ENCODE results near the gene CHN1. TPM values are rescaled to one million over a fixed set of nuclear protein-coding genes. Genes with fewer than 3 reads are reported as not detected.

The CHN1 gene
- polyA plus RNA-seq, 1 of the 3 experiments (the other 2 are of a cell fraction): 31.6 TPM

GRCh38 chr2:175054340-175054739 lies 49.2 kb upstream of the CHN1 start:
- Histone ChIP-seq H3F3A (replicated peaks; ENCODE audit: insufficient read depth) (peaks cover 3% of the 10 kb centered on the region), H3K79me2 (ENCODE audit: insufficient read depth) (no peaks in the 10 kb centered on the region), H3K9ac (no peak overlapping the region), H3K9me2 (no peaks in the 10 kb centered on the region), H4K20me1 (ENCODE audit: insufficient read depth) (no peaks in the 10 kb centered on the region), H3K27ac (ENCODE audit: low read depth in 2 of 2, low read length in 1 of 2) (no peak overlapping the region), H3K4me2 (no peak overlapping the region), H3K9me3 (no peaks in the 10 kb centered on the region), H3K36me3 (replicated peaks in 1 of 2; ENCODE audit: control insufficient read depth in 1 of 2, insufficient read depth in 2 of 2, low read length in 1 of 2) (peaks cover 0 to 4% of the 10 kb centered on the region in 2 experiments), H3K4me3 (ENCODE audit: low read depth in 2 of 2, low read length in 1 of 2) (no peak overlapping the region), H3K4me1 (ENCODE audit: control insufficient read depth in 1 of 2, insufficient read depth in 2 of 2, low read depth in 1 of 2, low read length in 1 of 2) (no peaks in the 10 kb centered on the region), H2AFZ (ENCODE audit: low read depth) (no peak overlapping the region), H3K27me3 (ENCODE audit: insufficient read depth) (no peaks in the 10 kb centered on the region)
- ChIA-PET POLR2A (no interaction called here), CTCF (interaction anchor here (1.2 kb wide), 2 partner anchors 23 to 282 kb away, joined by 3 to 4 read pairs; no protein-coding TSS in a partner anchor)
- no peak for TF ChIP-seq SIN3A (IDR thresholded peaks at IDR 0.05; ENCODE audit: borderline replicate concordance, low read depth, low read length)
- no peak for TF ChIP-seq RFX5 (IDR thresholded peaks at IDR 0.05; ENCODE audit: low read length)
- no peak for TF ChIP-seq RAD21 (IDR thresholded peaks at IDR 0.05; ENCODE audit: low read length)
- TF ChIP-seq, protein P1, sequence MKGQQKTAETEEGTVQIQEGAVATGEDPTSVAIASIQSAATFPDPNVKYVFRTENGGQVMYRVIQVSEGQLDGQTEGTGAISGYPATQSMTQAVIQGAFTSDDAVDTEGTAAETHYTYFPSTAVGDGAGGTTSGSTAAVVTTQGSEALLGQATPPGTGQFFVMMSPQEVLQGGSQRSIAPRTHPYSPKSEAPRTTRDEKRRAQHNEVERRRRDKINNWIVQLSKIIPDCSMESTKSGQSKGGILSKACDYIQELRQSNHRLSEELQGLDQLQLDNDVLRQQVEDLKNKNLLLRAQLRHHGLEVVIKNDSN (IDR thresholded peaks at IDR 0.05; ENCODE audit: borderline replicate concordance, low read depth): no peak
- no peak for TF ChIP-seq FOXM1 (IDR thresholded peaks at IDR 0.05; ENCODE audit: low read depth)
- no peak for TF ChIP-seq ZBTB33 (IDR thresholded peaks at IDR 0.05; ENCODE audit: borderline replicate concordance, low read depth)
- TF ChIP-seq CTCF (IDR thresholded peaks at IDR 0.05): no peak
- no peak for TF ChIP-seq NFIC (IDR thresholded peaks at IDR 0.05; ENCODE audit: borderline replicate concordance)
- TF ChIP-seq, protein P2, sequence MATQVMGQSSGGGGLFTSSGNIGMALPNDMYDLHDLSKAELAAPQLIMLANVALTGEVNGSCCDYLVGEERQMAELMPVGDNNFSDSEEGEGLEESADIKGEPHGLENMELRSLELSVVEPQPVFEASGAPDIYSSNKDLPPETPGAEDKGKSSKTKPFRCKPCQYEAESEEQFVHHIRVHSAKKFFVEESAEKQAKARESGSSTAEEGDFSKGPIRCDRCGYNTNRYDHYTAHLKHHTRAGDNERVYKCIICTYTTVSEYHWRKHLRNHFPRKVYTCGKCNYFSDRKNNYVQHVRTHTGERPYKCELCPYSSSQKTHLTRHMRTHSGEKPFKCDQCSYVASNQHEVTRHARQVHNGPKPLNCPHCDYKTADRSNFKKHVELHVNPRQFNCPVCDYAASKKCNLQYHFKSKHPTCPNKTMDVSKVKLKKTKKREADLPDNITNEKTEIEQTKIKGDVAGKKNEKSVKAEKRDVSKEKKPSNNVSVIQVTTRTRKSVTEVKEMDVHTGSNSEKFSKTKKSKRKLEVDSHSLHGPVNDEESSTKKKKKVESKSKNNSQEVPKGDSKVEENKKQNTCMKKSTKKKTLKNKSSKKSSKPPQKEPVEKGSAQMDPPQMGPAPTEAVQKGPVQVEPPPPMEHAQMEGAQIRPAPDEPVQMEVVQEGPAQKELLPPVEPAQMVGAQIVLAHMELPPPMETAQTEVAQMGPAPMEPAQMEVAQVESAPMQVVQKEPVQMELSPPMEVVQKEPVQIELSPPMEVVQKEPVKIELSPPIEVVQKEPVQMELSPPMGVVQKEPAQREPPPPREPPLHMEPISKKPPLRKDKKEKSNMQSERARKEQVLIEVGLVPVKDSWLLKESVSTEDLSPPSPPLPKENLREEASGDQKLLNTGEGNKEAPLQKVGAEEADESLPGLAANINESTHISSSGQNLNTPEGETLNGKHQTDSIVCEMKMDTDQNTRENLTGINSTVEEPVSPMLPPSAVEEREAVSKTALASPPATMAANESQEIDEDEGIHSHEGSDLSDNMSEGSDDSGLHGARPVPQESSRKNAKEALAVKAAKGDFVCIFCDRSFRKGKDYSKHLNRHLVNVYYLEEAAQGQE (IDR thresholded peaks at IDR 0.05; ENCODE audit: low read depth, low read length): no peak
- no peak for TF ChIP-seq EP300 (IDR thresholded peaks at IDR 0.05; ENCODE audit: borderline replicate concordance in 1 of 2, low read depth in 1 of 2, low read length in 1 of 2)
- no peak for TF ChIP-seq FOXJ3 (CRISPR knock-in tag; IDR thresholded peaks at IDR 0.05)
- TF ChIP-seq, protein P3, sequence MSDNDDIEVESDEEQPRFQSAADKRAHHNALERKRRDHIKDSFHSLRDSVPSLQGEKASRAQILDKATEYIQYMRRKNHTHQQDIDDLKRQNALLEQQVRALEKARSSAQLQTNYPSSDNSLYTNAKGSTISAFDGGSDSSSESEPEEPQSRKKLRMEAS (IDR thresholded peaks at IDR 0.05; ENCODE audit: low read depth): no peak
- no peak for TF ChIP-seq POLR2AphosphoS5 (IDR thresholded peaks at IDR 0.05; ENCODE audit: low read depth, low read length)
- 96% methylated on average over 4 of the region's 4 CpGs for WGBS (ENCODE audit: low lambda C conversion rate)
- no peak for DNase-seq
